ENCODE results near the gene SERPINA4. TPM values are rescaled to one million over a fixed set of nuclear protein-coding genes. Genes with fewer than 3 reads are reported as not detected.

The SERPINA4 gene
- total and polyA plus RNA-seq, 2 of the 13 experiments (the other 11 are each of a cell fraction or from before 2014, with no cell fraction given) = 39.1 to 57.8 TPM

DNA sequence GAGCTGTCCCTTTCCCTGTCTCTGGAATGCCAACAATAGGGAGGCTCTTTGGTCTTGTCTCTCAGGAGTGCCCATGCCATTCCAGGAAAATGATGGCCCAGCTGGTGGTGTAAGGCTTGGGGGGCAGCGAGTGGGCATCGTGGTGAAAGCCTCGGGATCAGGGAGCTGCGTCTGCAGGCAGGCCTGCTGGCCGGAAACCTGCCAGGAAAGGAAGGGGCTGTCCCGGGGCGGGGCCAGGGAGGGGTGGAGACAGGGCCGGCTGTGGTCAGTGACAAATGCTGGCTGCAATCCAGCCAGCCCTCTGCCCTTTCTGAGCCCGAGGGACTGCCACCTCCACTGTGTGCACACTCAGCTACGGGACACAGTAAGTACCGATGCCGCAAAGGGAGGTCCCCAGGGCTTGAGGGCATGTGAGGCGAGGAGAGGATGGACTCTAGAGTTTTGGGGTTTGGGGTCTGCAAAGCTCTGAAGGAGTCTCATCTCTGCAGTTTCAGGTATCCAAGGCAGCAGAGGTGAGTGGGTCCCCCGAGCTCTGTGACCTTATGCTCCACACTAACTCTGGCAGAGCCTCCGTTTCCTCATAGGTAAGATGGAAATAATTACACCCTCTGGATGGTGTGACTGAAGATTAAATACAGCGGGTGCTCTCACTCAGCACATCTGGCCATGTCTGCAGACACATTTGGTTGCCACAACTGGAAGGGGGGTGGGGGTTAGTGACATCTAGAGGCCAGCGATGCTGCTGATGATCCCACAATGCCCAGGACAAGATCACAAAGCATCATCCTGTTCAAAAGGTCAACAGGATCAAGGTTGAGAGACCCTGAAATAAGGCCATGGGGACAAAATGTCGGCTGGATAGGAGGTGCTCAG lies 20.1 kb downstream of the SERPINA4 start, which contains the start of gene SERPINA5 (continued):
- TF ChIP-seq HOMEZ (CRISPR knock-in tag; IDR thresholded peaks at IDR 0.05; ENCODE audit: low read depth) = 0 out of 2 replicates have a peak, but pooled peaks have one; percentile 9
- TF ChIP-seq YEATS4 (CRISPR knock-in tag; IDR thresholded peaks at IDR 0.05; ENCODE audit: borderline replicate concordance) = peak; percentile 30; the same call in 1 of the 2 replicates
- TF ChIP-seq FOXC1 (CRISPR knock-in tag; IDR thresholded peaks at IDR 0.05; ENCODE audit: borderline replicate concordance) = no peak
- no peak for TF ChIP-seq SMAD1 (CRISPR knock-in tag; IDR thresholded peaks at IDR 0.05; ENCODE audit: borderline replicate concordance, low read depth)
- peak; percentile 35; the same call in 1 of the 2 replicates for TF ChIP-seq ZNF501 (CRISPR knock-in tag; IDR thresholded peaks at IDR 0.05)
- TF ChIP-seq ZNF350 (CRISPR knock-in tag; IDR thresholded peaks at IDR 0.05; ENCODE audit: borderline replicate concordance, low read depth) = peak; percentile 55; the same call in 1 of the 2 replicates
- TF ChIP-seq ZNF629 (CRISPR knock-in tag; conservative IDR thresholded peaks at IDR 0.05) = no peak
- TF ChIP-seq ZNF709 (CRISPR knock-in tag; IDR thresholded peaks at IDR 0.05) = peak; percentile 83; the same call in 1 of the 2 replicates
- peak; percentile 95 for TF ChIP-seq POLR2AphosphoS5 (IDR thresholded peaks at IDR 0.05; ENCODE audit: low read depth, low read length)
- no peak for TF ChIP-seq ZNF644 (CRISPR knock-in tag; IDR thresholded peaks at IDR 0.05; ENCODE audit: low read depth)
- no peak for TF ChIP-seq CHCHD3 (CRISPR knock-in tag; IDR thresholded peaks at IDR 0.05)
- TF ChIP-seq BCL6 (CRISPR knock-in tag; IDR thresholded peaks at IDR 0.05) = peak; percentile 34; the same call in 1 of the 2 replicates
- TF ChIP-seq ZNF784 (CRISPR knock-in tag; IDR thresholded peaks at IDR 0.05; ENCODE audit: borderline replicate concordance) = peak; percentile 91
- no peak for TF ChIP-seq NFE2 (CRISPR knock-in tag; IDR thresholded peaks at IDR 0.05)
- TF ChIP-seq ZNF605 (CRISPR knock-in tag; IDR thresholded peaks at IDR 0.05) = peak; percentile 19; the same call in 1 of the 2 replicates
- TF ChIP-seq ZNF792 (CRISPR knock-in tag; IDR thresholded peaks at IDR 0.05) = 0 out of 2 replicates have a peak, but pooled peaks have one; percentile 39
- peak; percentile 57 for TF ChIP-seq ERF (CRISPR knock-in tag; IDR thresholded peaks at IDR 0.05)
- peak; percentile 84; the same call in 1 of the 2 replicates for TF ChIP-seq BORCS8-MEF2B (CRISPR knock-in tag; IDR thresholded peaks at IDR 0.05)
- TF ChIP-seq ZNF33A (CRISPR knock-in tag; IDR thresholded peaks at IDR 0.05; ENCODE audit: borderline replicate concordance) = no peak
- peak; percentile 54; the same call in 1 of the 2 replicates for TF ChIP-seq SOX5 (CRISPR knock-in tag; IDR thresholded peaks at IDR 0.05; ENCODE audit: borderline replicate concordance)
- peak; percentile 45; the same call in 1 of the 2 replicates for TF ChIP-seq ZNF281 (CRISPR knock-in tag; IDR thresholded peaks at IDR 0.05; ENCODE audit: borderline replicate concordance)
- TF ChIP-seq ZMYM4 (CRISPR knock-in tag; IDR thresholded peaks at IDR 0.05) = 0 out of 2 replicates have a peak, but pooled peaks have one; percentile 25
- 0 out of 2 replicates have a peak, but pooled peaks have one; percentile 47 for TF ChIP-seq ZNF136 (CRISPR knock-in tag; IDR thresholded peaks at IDR 0.05; ENCODE audit: low read depth)
- peak; percentile 67 for TF ChIP-seq ELF3 (CRISPR knock-in tag; IDR thresholded peaks at IDR 0.05)
- TF ChIP-seq ZNF143 (CRISPR knock-in tag; IDR thresholded peaks at IDR 0.05) = peak; percentile 66

Measured in HepG2 (cell line).